ENCODE measurements around the gene ANO10.

ANO10 gene

DNA sequence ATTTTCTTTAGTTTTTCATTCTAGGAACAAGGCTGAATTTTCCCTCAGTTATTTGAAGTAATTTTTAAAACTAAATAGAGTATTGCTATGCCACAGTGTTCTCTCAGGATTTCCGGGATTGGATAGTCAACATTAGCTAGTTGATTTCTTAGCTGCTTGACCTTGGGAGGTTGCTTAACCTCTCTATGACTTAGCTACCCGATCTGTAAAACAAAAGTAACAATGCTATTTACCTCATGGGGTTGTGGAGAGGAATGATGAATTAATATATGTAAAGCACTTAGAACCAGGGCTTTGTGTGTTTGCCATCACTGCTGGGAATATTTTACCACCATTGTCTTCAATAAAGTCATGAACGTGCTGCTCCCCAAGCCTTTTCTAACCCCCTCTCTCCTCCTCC, 278.0 kb downstream of the ANO10 start:
- no peak for DNase-seq

DNA sequence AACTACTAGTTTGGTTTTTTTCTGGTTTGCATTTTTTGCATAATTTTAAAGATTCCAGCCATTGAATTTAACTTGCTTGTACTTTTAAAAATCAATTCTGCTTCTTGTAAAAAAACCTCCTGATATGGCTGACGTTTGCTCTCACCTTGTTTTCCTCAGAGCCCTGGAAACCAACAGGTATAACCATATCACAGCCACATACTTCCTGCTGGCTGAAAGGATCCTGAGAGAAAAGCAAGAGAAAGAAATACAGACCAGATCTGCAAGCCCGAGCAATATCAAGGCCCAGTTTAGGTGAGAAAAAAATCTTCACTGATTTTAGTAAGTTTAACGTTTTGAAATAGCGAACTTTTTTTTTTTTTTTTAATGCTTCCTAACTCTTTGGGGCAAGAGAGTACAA, 278.6 kb downstream of the ANO10 start:
- DNase-seq: no peak

DNA sequence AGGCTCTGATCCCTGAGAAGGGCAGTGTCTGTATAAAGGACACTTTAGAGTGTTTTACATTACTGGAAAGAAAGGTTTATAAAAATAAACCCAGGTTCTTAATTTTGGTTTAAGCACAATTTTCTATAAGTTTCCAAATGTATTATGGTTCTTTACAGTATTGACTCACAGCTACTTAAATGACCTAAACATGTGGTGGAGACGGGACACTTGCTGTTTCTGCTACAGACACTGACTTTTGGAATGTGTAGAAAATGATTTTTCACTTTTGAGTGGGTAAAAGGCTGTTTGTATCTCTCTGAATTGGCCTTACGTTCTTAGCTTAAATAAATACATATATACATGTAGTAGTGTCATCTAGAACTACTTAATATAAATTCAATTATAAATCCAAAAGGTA, 280.0 kb downstream of the ANO10 start:
- DNase-seq: no peak

DNA sequence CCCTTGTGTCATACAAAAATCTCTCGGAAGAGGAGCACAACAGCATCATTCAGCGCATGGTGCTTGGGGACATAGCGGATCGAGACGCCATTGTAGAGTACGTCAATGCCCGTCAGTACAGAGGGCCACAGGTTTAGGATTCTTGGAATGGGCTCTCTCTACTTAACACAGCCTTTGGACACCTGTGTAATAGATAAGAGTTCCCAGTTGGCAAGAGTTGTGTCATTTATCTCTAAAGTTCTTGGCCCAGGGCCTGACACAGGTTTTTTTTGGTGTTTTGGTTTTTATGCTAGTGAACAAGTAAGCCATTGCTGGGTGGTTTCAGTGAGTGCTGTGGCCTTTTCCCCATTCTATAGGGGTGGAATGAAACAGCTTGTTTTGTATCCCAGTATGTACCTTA, 281.4 kb downstream of the ANO10 start:
- DNase-seq: no peak

DNA sequence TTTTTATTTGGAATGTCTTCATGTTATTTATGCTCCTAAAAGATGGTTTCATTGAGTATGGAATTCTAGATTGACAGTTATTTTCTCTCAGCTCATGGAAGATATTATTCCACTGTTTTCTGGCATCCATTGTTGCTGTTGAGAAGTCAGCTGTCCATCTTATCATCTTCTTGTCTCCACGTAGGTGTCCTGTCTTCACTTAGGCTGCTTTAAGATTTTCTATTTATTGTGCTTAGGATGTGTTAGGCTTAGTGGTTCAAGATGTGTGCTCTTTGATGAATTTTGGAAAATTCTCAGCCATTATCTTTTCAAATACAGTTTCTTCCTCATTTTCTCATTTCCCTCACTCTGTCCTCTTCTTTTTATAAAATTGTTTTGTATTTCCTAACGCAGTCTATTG, 283.5 kb downstream of the ANO10 start:
- no peak for DNase-seq

DNA sequence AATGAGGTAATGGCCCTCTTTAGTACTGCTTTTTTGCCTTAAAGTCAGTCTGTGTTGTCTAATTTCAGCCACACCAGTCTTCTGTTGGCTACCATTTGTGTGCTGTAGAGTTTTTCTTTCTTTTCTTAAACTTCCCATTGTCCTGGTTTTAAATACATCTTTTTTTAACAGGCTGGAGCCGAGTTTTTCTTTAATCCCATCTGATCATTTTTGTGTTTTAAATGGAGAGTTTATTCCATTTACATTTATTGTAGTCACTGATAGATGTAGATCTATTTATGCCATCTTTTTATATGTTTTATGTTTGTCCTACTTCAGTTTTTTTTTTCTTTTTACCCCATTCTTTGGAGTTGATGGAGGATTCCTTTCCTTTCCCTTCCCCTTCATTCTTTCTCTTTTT, 286.0 kb downstream of the ANO10 start:
- DNase-seq: no peak

DNA sequence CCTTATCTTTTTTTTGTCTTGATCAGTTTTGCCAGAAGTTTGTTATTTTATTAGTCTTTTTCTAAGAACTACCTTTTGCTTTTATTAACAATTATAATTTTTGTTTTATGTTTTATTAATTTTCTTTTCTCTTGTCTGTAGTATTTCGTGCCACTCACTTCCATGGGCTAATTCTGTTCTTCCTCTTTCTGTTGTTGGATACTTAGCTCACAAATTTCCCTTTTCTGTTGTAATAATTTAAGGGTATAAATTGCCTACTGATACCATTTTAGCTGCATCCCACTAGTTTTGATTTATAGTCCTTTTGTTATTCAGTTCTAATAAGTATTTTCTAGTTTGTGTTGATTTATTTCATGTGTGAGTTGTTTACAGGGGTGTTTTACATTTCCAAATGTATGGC, 286.8 kb downstream of the ANO10 start:
- DNase-seq: no peak

DNA sequence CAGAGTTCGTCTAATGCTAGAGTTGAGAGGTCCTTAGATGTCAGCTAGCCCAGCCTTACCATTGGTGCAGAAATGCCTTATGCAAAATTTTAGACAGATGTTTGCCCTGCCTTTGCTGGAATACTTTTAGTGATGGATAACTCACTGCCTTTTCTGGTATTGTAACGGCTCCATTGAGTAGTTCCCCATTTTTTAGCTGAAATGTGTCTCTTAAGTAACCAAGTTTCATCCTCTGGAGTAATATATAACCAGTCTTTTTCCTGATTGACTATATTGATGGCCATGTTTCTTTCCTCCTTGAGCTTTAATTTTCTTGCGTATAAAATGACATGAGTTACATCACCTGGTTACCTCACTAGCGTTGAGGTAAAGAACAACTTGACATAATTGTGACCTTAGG, 290.4 kb downstream of the ANO10 start:
- DNase-seq: no peak

DNA sequence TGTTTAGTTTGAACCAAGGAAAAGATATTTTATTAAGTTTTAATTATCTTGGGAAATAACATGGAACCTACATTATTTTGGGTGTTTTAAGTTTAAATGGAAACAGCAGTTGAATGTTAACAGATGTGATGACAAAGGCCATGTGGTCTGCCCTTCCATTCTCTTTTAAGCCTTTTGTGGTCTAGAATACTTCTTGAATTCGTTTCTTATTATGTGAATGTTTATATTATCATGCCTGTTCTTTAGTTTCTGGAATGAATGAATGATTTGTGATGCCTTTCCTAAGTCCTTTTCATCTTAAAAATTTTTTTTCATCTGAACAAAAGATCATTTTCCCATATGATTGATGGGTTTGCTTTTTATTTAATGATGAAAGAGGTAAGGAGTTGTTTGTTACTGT, 290.8 kb downstream of the ANO10 start:
- DNase-seq: no peak

DNA sequence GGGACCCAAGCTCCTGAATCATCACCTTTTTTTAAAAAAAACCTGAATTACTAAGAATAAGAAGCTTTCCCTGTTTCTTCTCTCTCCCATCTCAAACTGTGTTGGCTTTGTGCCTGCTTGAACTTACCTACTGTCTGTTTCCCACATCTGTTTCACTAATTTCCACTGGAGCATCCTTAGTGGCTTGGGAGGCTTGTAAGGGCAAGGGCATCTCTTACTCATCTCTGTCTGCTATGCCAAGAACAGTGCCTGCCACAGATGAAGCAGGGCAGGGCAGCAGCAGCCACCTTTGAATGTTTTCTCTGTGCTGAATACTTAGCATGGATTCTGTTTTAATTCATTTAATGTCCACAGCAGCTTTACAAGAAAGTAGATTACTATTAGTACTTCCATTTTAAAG, 293.2 kb downstream of the ANO10 start:
- DNase-seq: no peak

DNA sequence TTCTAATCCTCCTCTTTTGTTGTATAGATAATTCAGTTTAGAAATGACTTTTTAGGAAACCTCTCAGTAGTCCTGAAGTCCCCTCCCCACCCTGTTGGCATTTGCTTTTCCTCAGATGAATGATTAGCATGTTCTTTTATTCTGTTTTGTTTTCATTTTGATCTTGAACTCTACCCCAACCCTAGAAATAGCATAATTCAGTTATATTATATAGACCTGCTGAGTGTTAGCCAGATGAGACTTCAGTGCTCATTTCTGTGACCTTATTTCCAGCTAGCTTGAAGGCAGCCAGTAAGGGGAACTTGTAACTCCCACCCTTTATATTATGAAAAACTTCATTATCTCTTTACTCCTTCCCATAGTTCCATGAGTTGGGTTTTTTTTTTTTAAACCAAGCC, 294.2 kb downstream of the ANO10 start:
- no peak for DNase-seq

DNA sequence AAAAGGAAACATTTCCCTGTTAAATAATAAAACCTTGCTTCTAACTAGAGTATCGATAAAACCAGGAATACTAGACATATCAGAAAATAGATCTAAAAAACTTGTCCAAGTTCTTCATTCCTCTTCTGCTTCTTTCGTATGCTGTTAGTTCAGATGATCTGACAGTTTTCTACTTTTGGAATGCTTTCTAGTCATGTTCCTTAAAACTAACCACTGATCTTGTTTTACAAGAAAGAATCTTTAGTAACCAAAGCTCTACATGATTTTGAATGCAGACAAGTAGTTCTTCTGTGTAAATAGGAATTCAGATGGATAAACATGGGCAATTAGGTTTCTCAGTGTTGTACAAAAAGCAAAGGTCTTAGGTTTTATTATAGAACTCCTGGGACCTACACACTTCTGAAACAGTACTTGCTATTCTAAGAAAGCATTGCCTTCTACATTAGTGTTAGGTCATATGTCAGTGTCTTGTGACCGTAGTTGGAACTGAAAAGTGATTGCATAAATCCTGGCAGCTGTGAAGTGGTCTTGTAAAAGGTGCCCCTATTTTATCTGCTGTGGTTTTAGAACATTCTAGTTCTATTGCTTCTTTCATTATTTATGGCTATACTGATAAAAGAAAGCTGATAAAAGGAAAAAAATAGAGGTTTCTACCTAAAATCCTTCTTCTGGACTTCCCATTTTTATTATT, 294.8 kb downstream of the ANO10 start:
- DNase-seq: no peak

DNA sequence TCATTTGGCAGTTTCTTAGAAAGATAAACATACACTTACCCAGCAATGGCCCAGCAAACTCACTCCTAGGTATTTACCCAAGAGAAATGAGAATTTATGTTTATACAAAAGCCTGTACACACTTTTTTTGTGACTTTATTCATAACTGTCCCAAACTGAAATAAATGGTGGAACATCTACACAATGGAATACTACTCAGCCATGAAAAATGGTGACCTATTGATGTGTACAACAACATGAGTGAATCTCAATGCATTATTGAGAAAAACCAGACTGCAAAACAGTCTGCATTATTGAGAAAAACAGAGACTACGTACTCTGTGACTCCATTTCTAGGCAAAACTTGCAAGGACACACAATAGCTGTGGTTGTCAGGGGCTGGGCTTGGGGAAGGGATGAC, 298.3 kb downstream of the ANO10 start:
- no peak for DNase-seq

DNA sequence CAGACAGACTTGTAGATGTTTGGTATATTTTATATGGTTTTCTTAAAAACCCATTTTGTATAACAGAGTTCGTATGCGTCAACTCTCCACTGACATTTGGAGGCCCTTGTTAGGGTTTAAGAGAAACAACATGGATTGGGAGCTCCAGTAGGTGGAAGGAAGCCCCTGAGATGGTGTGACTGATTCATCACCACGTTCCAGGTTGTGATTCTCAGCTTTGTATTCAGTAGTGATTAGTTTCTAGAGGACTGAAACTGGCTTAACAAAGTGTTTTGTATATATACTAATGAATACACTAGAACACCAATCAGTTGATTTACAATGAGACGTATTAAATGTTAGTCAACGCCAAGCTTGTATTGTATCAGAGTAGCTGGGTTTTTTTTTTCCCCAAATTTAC, 301.5 kb downstream of the ANO10 start:
- DNase-seq: no peak

DNA sequence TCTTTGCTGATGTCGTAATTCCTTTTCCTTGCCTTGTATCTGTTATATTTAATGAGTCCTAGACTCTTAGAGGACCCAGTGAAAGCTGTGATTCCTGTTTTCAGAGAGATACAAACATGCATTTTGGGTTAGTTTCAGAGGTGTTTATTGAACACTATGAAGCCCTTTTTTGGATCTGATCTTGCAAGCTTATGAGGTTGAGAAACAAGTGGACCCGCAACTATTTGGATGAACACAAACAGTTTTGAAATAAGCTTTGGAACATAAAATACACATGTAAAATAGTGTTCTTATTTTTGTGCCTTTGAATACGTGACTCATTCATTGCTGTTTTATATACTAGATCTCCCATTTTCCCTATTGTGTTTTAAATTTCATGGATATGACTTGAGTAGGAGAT, 302.0 kb downstream of the ANO10 start:
- DNase-seq: no peak

DNA sequence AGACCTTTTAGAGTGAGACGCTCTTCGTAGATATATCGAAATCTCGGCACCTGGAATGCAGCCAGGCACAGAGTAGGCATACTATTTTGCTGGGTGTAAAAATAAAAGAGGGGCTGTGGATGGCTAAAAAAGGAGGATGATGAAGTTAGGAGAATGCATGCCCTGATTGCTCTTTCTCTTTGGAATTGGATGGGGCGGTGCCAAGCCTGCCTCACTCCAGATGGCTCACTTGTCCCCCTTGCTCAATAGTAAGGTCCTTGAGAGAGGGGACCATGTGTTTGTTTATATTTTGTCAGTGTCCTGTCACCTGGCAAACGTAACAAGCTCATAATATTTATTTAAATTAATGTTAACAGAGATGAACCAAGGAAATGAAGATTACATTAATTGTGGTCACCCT, 302.4 kb downstream of the ANO10 start:
- no peak for DNase-seq

DNA sequence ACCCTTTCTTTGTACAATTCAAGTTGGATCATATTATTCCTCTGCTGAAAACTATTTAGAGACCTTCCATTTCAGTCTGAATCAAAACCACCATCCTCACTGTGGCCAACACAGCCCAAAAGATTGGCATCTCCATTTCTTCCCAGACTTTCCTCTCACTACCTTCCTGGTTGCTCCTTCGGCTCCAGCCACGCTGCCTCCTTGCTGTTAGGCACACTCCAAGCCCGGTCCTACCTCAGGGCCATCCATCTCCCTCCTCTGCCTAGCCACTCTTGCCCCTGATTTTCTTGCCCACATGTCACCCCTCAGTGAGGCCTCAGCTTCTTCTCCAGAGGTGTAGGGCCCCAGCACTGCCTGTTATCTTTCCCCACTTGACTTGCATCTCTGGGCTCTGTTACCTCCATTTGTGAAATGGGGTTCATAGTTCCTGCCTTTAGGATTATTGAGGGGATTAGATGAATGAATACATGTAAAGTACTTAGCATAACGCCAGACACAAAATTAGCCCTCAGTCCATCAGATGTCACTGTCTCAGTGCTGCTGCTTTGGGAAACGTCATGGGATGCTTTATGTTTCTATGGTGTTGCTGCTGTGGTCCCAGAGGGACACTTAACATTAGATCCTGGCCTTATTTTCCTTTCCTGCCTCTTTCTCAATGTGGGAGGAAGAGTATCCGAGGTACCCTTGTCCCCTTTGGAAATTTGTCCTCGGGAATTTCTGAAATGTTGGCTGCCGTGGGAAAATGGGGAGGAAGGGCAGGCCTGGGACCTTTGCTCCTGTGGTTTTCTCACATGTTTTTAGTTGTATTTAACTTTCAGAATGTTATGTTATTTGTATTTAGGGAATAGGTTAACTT, 304.1 kb downstream of the ANO10 start:
- DNase-seq: no peak

DNA sequence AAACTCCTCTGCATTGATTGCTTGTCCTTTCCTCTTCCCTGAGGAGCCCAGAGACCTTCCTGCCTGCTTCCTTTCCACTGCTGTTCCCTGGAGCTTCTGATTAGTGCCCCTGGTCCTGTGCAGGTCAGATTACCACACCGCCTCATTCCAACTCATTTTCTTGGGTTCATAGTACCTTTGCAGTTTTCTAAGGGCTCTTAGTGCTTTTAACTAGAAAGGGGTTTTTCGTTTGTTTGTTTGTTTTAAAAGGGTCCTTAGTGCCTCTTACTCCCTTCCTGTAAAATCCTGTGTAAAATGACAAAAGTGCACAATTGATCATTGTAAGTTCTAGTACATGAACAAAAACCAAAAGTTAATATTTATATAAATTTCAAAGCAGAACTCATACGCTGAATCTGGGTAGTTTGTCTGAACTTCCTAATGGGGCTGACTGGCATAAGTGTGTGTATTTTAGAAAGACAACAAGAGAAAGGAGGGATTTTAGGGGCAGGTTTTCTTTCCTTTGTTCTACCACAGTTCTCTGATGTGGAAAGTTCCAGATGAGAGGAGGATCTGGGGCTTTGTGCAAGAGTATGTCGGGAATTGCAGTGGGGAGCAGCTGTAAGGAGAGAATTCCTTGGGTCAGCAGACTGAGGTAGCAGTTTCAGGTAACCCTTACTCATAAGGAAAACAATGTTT, 304.9 kb downstream of the ANO10 start:
- DNase-seq: peak; percentile 63
